Mesenchymal stem cell (in vitro differentiated cells and primary cell): ENCODE data around the gene ICOS.

Experiments
- DNase-seq: peaks from one replicate; pipeline ENCODE4 v3.0.0-alpha.2; 2013
- H2AFZ ChIP-seq: one replicate; pipeline ENCODE4 v1.6.1; 2013; ENCODE audit warnings: low read depth, mild to moderate bottlenecking, control low read depth, inconsistent platforms, low read length, moderate library complexity
- H2AK5ac ChIP-seq: 2 replicates; pipeline ENCODE4 v1.6.1; 2013; ENCODE audit warnings: low read length, moderate library complexity, mild to moderate bottlenecking, inconsistent platforms; ENCODE audit not compliant: severe bottlenecking
- H2BK120ac ChIP-seq: one replicate; pipeline ENCODE4 v1.6.1; 2013; ENCODE audit warnings: low read depth, mild to moderate bottlenecking, inconsistent platforms, low read length, moderate library complexity
- H2BK12ac ChIP-seq, 2 experiments: one replicate each; pipeline ENCODE4 v1.6.1; 2013; ENCODE audit warnings: inconsistent platforms in 2 of 2, low read length in 2 of 2, mild to moderate bottlenecking in 2 of 2, moderate library complexity in 2 of 2, control low read depth in 1 of 2
- H2BK15ac ChIP-seq: one replicate; pipeline ENCODE4 v1.6.1; 2013; ENCODE audit warnings: mild to moderate bottlenecking, low read depth, inconsistent platforms; ENCODE audit not compliant: poor library complexity, severe bottlenecking
- H2BK5ac ChIP-seq: 2 replicates; pipeline ENCODE4 v1.6.1; 2013; ENCODE audit warnings: low read depth, mild to moderate bottlenecking, low read length, control low read depth, inconsistent platforms; ENCODE audit not compliant: poor library complexity, severe bottlenecking
- H3K14ac ChIP-seq, 2 experiments: one replicate each; pipeline ENCODE4 v1.6.1; 2013; ENCODE audit warnings: inconsistent platforms in 2 of 2, low read length in 2 of 2, control low read depth in 1 of 2, mild to moderate bottlenecking in 1 of 2, moderate library complexity in 1 of 2
- H3K18ac ChIP-seq, 2 experiments: one replicate each; pipeline ENCODE4 v1.6.1; 2013; ENCODE audit warnings: inconsistent platforms in 2 of 2, low read length in 2 of 2, control low read depth in 1 of 2, low read depth in 1 of 2, mild to moderate bottlenecking in 1 of 2
- H3K23ac ChIP-seq, 2 experiments: one replicate each; pipeline ENCODE4 v1.6.1; 2013; ENCODE audit warnings: inconsistent platforms in 2 of 2, low read length in 2 of 2, mild to moderate bottlenecking in 2 of 2, moderate library complexity in 2 of 2, control low read depth in 1 of 2
- H3K27ac ChIP-seq: 2 replicates; pipeline ENCODE4 v1.5.1; 2013; ENCODE audit warnings: mild to moderate bottlenecking, moderate library complexity, low read length, control low read depth, inconsistent platforms; ENCODE audit not compliant: poor library complexity, severe bottlenecking
- H3K27me3 ChIP-seq, 2 experiments: 2 replicates each; pipeline versions ENCODE4 v1.6.1 to v1.7.0; 2013; ENCODE audit warnings: low read length in 2 of 2, mild to moderate bottlenecking in 2 of 2, moderate library complexity in 2 of 2, control low read depth in 1 of 2, inconsistent platforms in 1 of 2; ENCODE audit not compliant: control insufficient read depth in 1 of 2, insufficient read depth in 1 of 2
- H3K36me3 ChIP-seq, 2 experiments: 2 replicates each; pipeline versions ENCODE4 v1.6.1 to v1.7.0; 2013; ENCODE audit warnings: low read length in 2 of 2, control low read depth in 1 of 2, inconsistent platforms in 1 of 2, low read depth in 1 of 2, mild to moderate bottlenecking in 1 of 2; ENCODE audit not compliant: insufficient read depth in 2 of 2, control insufficient read depth in 1 of 2
- H3K4ac ChIP-seq, 2 experiments: one replicate each; pipeline ENCODE4 v1.6.1; 2013; ENCODE audit warnings: inconsistent platforms in 2 of 2, low read length in 2 of 2, mild to moderate bottlenecking in 2 of 2, moderate library complexity in 2 of 2, control low read depth in 1 of 2, low read depth in 1 of 2
- H3K4me1 ChIP-seq: 2 replicates; pipeline ENCODE4 v1.6.1; 2013; ENCODE audit warnings: low read depth, low read length, control low read depth; ENCODE audit not compliant: control insufficient read depth, insufficient read depth
- H3K4me2 ChIP-seq: 2 replicates; pipeline ENCODE4 v1.6.1; 2013; ENCODE audit warnings: low read length, mild to moderate bottlenecking, inconsistent platforms; ENCODE audit not compliant: poor library complexity, severe bottlenecking
- H3K4me3 ChIP-seq, 2 experiments: 2 replicates each; pipeline versions ENCODE4 v1.5.1 to v1.7.0; 2013; ENCODE audit warnings: low read length in 2 of 2, mild to moderate bottlenecking in 2 of 2, control low read depth in 1 of 2, low read depth in 1 of 2; ENCODE audit not compliant: insufficient read depth in 1 of 2
- H3K79me1 ChIP-seq: replicated peaks from 2 replicates; pipeline ENCODE4 v1.6.1; 2013; ENCODE audit warnings: mild to moderate bottlenecking, control low read depth, low read length, inconsistent platforms; ENCODE audit not compliant: poor library complexity, severe bottlenecking
- H3K9ac ChIP-seq: 2 replicates; pipeline ENCODE4 v1.7.0; 2013; ENCODE audit warnings: mild to moderate bottlenecking, low read length, moderate library complexity
- H3K9me3 ChIP-seq: 2 replicates; pipeline ENCODE4 v1.7.0; 2013; ENCODE audit warnings: mild to moderate bottlenecking, low read length; ENCODE audit not compliant: control insufficient read depth
- H4K8ac ChIP-seq: one replicate; pipeline ENCODE4 v1.6.1; 2013; ENCODE audit warnings: inconsistent platforms, mild to moderate bottlenecking, low read length, moderate library complexity
- H4K91ac ChIP-seq: one replicate; pipeline ENCODE4 v1.6.1; 2013; ENCODE audit warnings: mild to moderate bottlenecking, low read length, inconsistent platforms
- WGBS: methylation state at CpG from one replicate; pipeline ENCODE4 v1.1.7; 2013; ENCODE audit warnings: mixed read lengths; 5-methylcytosine and 5-hydroxymethylcytosine counted together

The ICOS gene

GRCh38 chr2:203999835-204000234 lies 63.3 kb downstream of the ICOS start:
- no peak overlapping the region for H3K23ac ChIP-seq
- H2BK12ac ChIP-seq: no peak overlapping the region
- no peak overlapping the region for H3K18ac ChIP-seq
- no peak overlapping the region for H4K91ac ChIP-seq
- no peak overlapping the region for H3K9ac ChIP-seq
- no peak overlapping the region for H3K14ac ChIP-seq
- peaks cover 13 to 36% of the 10 kb centered on the region in 2 experiments for H3K27me3 ChIP-seq
- H2BK15ac ChIP-seq: no peak overlapping the region
- H3K9me3 ChIP-seq: no peaks in the 10 kb centered on the region
- no peak overlapping the region for H4K8ac ChIP-seq
- no peak overlapping the region for H3K27ac ChIP-seq
- H3K4me3 ChIP-seq: no peak overlapping the region
- no peak overlapping the region for H2AK5ac ChIP-seq
- H3K36me3 ChIP-seq: no peaks in the 10 kb centered on the region
- no peaks in the 10 kb centered on the region for H3K79me1 ChIP-seq
- H2BK120ac ChIP-seq: no peak overlapping the region
- no peaks in the 10 kb centered on the region for H3K4me1 ChIP-seq
- no peak for DNase-seq
- no peak overlapping the region for H2AFZ ChIP-seq
- no peak overlapping the region for H3K4me2 ChIP-seq
- no peak overlapping the region for H2BK5ac ChIP-seq
- H3K4ac ChIP-seq: no peak overlapping the region

- Histone ChIP-seq H4K8ac (no peak overlapping the region), H3K9ac (no peak overlapping the region), H2BK12ac (no peak overlapping the region), H2AK5ac (no peak overlapping the region), H2BK15ac (no peak overlapping the region), H3K9me3 (no peaks in the 10 kb centered on the region), H3K36me3 (no peaks in the 10 kb centered on the region), H3K27me3 (peaks cover 13 to 36% of the 10 kb centered on the region in 2 experiments), H3K23ac (no peak overlapping the region), H2BK5ac (no peak overlapping the region), H3K18ac (no peak overlapping the region), H2AFZ (no peak overlapping the region), H3K4ac (no peak overlapping the region), H3K4me2 (no peak overlapping the region), H3K14ac (no peak overlapping the region), H3K4me1 (no peaks in the 10 kb centered on the region), H3K27ac (no peak overlapping the region), H4K91ac (no peak overlapping the region), H3K79me1 (no peaks in the 10 kb centered on the region), H2BK120ac (no peak overlapping the region), H3K4me3 (no peak overlapping the region)
- DNase-seq: no peak
These were observed 63.9 kb downstream of the ICOS start for GRCh38 chr2:204000446-204000845.

DNA sequence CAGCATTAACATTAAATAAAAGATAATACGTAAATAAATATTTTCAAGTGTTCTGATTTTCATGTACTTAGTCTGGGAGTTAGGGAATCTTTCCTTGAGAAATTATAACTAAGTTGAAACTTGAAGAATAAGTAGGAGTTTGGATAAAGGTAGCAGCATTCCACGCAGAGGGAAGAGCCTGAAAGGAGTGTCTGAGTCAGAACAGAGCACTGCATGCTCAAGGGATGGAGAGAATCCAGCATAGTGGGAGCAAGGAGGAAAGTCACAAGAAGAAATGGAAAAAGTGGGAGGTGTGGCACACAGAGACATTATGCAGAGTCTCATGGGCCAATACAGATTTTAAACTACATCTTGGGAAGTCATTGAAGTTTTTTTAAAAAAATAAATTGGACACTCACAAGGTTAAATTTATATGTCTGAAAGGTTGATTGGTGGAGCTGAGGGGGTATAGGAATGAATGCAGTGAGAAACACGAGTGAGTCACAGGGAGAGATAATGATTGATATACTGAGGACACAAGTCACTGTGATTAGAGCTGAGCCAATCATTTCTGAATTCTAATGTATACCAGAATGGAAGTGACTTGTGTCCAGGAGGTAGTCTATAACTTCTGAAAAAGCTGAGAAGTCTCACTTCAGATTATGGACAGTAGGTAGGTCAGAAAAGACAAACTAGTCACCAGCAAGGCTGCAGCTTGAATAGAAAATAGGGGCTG lies 66.9 kb downstream of the ICOS start:
- Histone ChIP-seq H3K23ac (no peak overlapping the region), H3K18ac (no peak overlapping the region), H2BK15ac (no peak overlapping the region), H3K4ac (no peak overlapping the region), H2BK12ac (no peak overlapping the region), H3K79me1 (no peaks in the 10 kb centered on the region), H3K4me1 (no peaks in the 10 kb centered on the region), H3K36me3 (no peaks in the 10 kb centered on the region), H3K4me3 (no peak overlapping the region), H3K9ac (no peak overlapping the region), H3K27ac (no peak overlapping the region), H3K27me3 (peaks cover 16 to 49% of the 10 kb centered on the region in 2 experiments), H3K4me2 (no peak overlapping the region), H4K91ac (no peak overlapping the region), H3K9me3 (no peaks in the 10 kb centered on the region), H2AK5ac (no peak overlapping the region), H3K14ac (no peak overlapping the region), H2BK120ac (no peak overlapping the region), H4K8ac (no peak overlapping the region), H2AFZ (no peak overlapping the region), H2BK5ac (no peak overlapping the region)
- no peak for DNase-seq
- WGBS: 62% methylated on average over 3 of the region's 3 CpGs

DNA sequence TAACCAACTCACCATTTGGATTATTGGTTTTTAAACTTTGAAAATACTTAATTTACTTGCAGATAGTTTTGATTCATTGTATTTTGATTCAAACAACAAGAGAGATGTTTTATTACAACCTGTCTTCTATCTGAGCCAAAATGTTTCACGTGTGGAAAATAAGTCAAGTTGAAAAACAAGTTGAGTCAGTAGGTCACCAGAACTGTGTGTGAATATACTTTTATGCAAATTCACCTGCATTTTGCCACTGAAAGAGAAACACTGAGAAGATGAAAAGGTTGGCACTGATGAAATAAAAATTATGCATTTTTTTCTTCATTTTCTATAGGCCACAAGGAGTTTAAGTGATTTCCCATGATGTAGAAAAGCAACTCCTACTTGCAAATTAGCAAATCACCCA lies 68.3 kb downstream of the ICOS start:
- Histone ChIP-seq H3K79me1 (no peaks in the 10 kb centered on the region), H3K23ac (no peak overlapping the region), H3K18ac (no peak overlapping the region), H2BK5ac (no peak overlapping the region), H2BK15ac (no peak overlapping the region), H3K27ac (no peak overlapping the region), H3K27me3 (peaks cover 14 to 45% of the 10 kb centered on the region in 2 experiments), H2AFZ (no peak overlapping the region), H4K8ac (no peak overlapping the region), H3K4me3 (no peak overlapping the region), H2AK5ac (no peak overlapping the region), H2BK120ac (no peak overlapping the region), H3K9me3 (no peaks in the 10 kb centered on the region), H3K9ac (no peak overlapping the region), H3K4me1 (no peaks in the 10 kb centered on the region), H3K4ac (no peak overlapping the region), H3K36me3 (no peaks in the 10 kb centered on the region), H4K91ac (no peak overlapping the region), H3K14ac (no peak overlapping the region), H3K4me2 (no peak overlapping the region), H2BK12ac (no peak overlapping the region)
- no peak for DNase-seq
- WGBS: 86% methylated on average over 1 of the region's 1 CpG
